HepG2 (cell line): ENCODE results near the gene SLC19A1. TPM values are rescaled to one million over a fixed set of nuclear protein-coding genes. Genes with fewer than 3 reads are reported as not detected.

Source experiments
- CBX1 ChIP-seq: IDR thresholded peaks from one replicate; pipeline ENCODE4 v1.6.1; 2016; ENCODE audit warnings: antibody characterized with exemption, low read depth
- HNRNPUL1 ChIP-seq: fragments of 200-400 bp; formaldehyde crosslinking; IDR thresholded peaks from 2 replicates; pipeline ENCODE4 v1.6.1; 2017; ENCODE audit warnings: low read depth, mild to moderate bottlenecking, low read length, moderate library complexity
- KLF6 ChIP-seq: IDR thresholded peaks from 2 replicates; pipeline ENCODE4 v1.8.0; 2016; ENCODE audit warnings: missing biosample characterization, missing genetic modification reagents
- MAFF ChIP-seq: IDR thresholded peaks from 2 replicates; pipeline ENCODE4 v1.6.1; 2011; ENCODE audit warnings: low read depth, low read length, improper control_type of control experiment
- TGIF2 ChIP-seq: IDR thresholded peaks from 2 replicates; pipeline ENCODE4 v1.6.1; 2016; ENCODE audit warnings: control low read depth, missing compliant biosample characterization
- ZMYM2 ChIP-seq: sonication (generic); formaldehyde crosslinking; IDR thresholded peaks from 2 replicates; pipeline ENCODE4 v1.8.0; 2022; ENCODE audit warnings: mild to moderate bottlenecking, missing genetic modification reagents
- ZNF326 ChIP-seq: sonication (generic); formaldehyde crosslinking; IDR thresholded peaks from 2 replicates; pipeline ENCODE4 v1.4.0; 2020; ENCODE audit warnings: missing genetic modification reagents, borderline replicate concordance
- ZNF562 ChIP-seq: sonication (generic); formaldehyde crosslinking; IDR thresholded peaks from 2 replicates; pipeline ENCODE4 v1.8.0; 2022; ENCODE audit warnings: missing genetic modification reagents, borderline replicate concordance
- ZNF670 ChIP-seq: sonication (generic); formaldehyde crosslinking; IDR thresholded peaks from 2 replicates; pipeline ENCODE4 v1.8.0; 2022; ENCODE audit warnings: mild to moderate bottlenecking, missing genetic modification reagents, borderline replicate concordance
- ZNF75D ChIP-seq: sonication (generic); formaldehyde crosslinking; IDR thresholded peaks from 2 replicates; pipeline ENCODE4 v1.8.1; 2023; ENCODE audit warnings: missing genetic modification reagents, mild to moderate bottlenecking, borderline replicate concordance
- ZNF788 ChIP-seq: sonication (generic); formaldehyde crosslinking; IDR thresholded peaks from 2 replicates; pipeline ENCODE4 v1.5.0; 2020; ENCODE audit warnings: mild to moderate bottlenecking, missing genetic modification reagents, borderline replicate concordance
- polyA plus RNA-seq, 8 experiments: library from polyadenylated mRNA; depleted of rRNA in 3 of 8; stranded (reverse) in 7 of 8; unstranded in 1 of 8; fragments of >200 nt; fragmentation: Illumina TruSeq in 4 of 8; extraction: Trizol in 4 of 8; gene quantifications; 2 replicates each; pipeline versions ENCODE4 v1.2.1 to v1.2.3, GENCODE V29; 2011 to 2016; ENCODE audit warnings: low read depth in 4 of 8, missing spikeins in 1 of 8, mixed read lengths in 1 of 8; ENCODE audit not compliant: insufficient read depth in 1 of 8
- total RNA-seq, 5 experiments: library from RNA; depleted of rRNA; stranded (reverse); fragments of >200 nt; fragmentation: Illumina TruSeq; extraction: Trizol; gene quantifications; 2 replicates each; pipeline ENCODE4 v1.2.3, GENCODE V29; 2016; ENCODE audit warnings: low read depth in 1 of 5
- TF ChIP-seq, protein P1 (sequence below): sonication (generic); formaldehyde crosslinking; IDR thresholded peaks from 2 replicates; pipeline ENCODE4 v1.4.0; 2020; ENCODE audit warnings: mild to moderate bottlenecking, missing genetic modification reagents, borderline replicate concordance
- TF ChIP-seq, protein P2 (sequence below): sonication (generic); formaldehyde crosslinking; IDR thresholded peaks from 2 replicates; pipeline ENCODE4 v1.5.1; 2020; ENCODE audit warnings: missing genetic modification reagents, mild to moderate bottlenecking, borderline replicate concordance
- TF ChIP-seq, protein P3 (sequence below): sonication (generic); formaldehyde crosslinking; IDR thresholded peaks from 2 replicates; pipeline ENCODE4 v1.4.0; 2020; ENCODE audit warnings: mild to moderate bottlenecking, missing genetic modification reagents
- TF ChIP-seq, protein P4 (sequence below): sonication (generic); formaldehyde crosslinking; IDR thresholded peaks from 2 replicates; pipeline ENCODE4 v1.4.0; 2020; ENCODE audit warnings: missing genetic modification reagents
- TF ChIP-seq, protein P5 (sequence below): sonication (generic); formaldehyde crosslinking; IDR thresholded peaks from 2 replicates; pipeline ENCODE4 v1.4.0; 2020; ENCODE audit warnings: mild to moderate bottlenecking, missing genetic modification reagents
- TF ChIP-seq, protein P6 (sequence below): sonication (generic); formaldehyde crosslinking; IDR thresholded peaks from 2 replicates; pipeline ENCODE4 v1.4.0; 2020; ENCODE audit warnings: missing genetic modification reagents

SLC19A1 gene
- total and polyA plus RNA-seq, 2 of the 13 experiments (the other 11 are each of a cell fraction or from before 2014, with no cell fraction given): 21.8 to 23.0 TPM

DNA sequence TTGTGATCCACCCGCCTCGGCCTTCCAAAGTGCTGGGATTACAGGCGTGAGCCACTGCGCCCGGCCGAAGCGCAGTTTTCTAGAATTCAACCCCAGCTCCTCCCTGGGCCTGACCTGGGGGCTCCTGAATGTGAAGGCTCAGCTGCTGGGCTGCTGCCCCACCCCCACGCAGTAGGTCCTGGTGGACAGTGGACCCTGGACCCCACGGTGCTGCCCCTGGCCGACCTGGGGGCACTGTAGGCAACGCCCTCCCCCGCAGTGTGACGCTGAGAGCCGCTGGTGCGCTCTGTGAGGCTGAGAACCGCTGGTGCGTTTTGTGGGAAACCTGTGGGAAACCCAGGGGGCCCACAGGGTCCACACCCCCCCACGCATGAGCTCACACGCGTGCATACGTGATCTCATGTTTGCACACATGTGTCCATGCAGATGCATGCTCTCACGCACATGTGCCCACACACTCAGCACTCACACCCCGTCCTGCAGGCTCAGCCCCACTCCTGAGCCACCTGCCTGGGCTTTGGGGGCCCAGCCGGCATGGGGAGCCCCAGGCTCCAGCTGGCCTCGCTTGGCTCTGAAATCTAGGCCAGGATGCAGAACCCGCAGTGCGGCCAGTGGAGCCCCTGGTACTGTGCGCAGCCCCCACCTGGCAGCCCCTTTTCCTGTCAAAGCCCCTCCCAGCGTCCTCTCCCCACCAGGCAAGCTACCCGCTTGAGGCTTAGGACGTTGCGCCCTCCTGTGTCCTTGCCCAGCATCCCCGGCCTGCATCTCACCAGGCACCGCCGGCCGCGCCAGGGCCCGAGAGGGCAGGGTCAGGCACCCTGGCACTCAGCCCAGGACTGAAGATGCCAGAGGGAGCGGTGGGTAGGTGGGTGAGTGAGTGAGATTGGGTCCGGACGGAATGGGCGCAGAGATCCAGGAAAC, 69.5 kb downstream of the SLC19A1 start (continued):
- TF ChIP-seq HNRNPUL1 (no peak), MAFF (no peak), ZMYM2 (CRISPR knock-in tag) (peak; percentile 59; the same call in 1 of the 2 replicates), TGIF2 (CRISPR knock-in tag) (0 out of 2 replicates have a peak, but pooled peaks have one; percentile 50), ZNF562 (CRISPR knock-in tag) (no peak), ZNF670 (CRISPR knock-in tag) (0 out of 2 replicates have a peak, but pooled peaks have one; percentile 2), ZNF788 (peak; percentile 66; the same call in 1 of the 2 replicates), ZNF326 (CRISPR knock-in tag) (no peak), CBX1 (no peak), ZNF75D (CRISPR knock-in tag) (no peak), KLF6 (CRISPR knock-in tag) (no peak)
- TF ChIP-seq, protein P1, sequence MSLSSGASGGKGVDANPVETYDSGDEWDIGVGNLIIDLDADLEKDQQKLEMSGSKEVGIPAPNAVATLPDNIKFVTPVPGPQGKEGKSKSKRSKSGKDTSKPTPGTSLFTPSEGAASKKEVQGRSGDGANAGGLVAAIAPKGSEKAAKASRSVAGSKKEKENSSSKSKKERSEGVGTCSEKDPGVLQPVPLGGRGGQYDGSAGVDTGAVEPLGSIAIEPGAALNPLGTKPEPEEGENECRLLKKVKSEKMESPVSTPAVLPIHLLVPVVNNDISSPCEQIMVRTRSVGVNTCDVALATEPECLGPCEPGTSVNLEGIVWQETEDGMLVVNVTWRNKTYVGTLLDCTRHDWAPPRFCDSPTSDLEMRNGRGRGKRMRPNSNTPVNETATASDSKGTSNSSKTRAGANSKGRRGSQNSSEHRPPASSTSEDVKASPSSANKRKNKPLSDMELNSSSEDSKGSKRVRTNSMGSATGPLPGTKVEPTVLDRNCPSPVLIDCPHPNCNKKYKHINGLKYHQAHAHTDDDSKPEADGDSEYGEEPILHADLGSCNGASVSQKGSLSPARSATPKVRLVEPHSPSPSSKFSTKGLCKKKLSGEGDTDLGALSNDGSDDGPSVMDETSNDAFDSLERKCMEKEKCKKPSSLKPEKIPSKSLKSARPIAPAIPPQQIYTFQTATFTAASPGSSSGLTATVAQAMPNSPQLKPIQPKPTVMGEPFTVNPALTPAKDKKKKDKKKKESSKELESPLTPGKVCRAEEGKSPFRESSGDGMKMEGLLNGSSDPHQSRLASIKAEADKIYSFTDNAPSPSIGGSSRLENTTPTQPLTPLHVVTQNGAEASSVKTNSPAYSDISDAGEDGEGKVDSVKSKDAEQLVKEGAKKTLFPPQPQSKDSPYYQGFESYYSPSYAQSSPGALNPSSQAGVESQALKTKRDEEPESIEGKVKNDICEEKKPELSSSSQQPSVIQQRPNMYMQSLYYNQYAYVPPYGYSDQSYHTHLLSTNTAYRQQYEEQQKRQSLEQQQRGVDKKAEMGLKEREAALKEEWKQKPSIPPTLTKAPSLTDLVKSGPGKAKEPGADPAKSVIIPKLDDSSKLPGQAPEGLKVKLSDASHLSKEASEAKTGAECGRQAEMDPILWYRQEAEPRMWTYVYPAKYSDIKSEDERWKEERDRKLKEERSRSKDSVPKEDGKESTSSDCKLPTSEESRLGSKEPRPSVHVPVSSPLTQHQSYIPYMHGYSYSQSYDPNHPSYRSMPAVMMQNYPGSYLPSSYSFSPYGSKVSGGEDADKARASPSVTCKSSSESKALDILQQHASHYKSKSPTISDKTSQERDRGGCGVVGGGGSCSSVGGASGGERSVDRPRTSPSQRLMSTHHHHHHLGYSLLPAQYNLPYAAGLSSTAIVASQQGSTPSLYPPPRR (CRISPR knock-in tag): peak; percentile 22; the same call in 1 of the 2 replicates
- TF ChIP-seq, protein P2, sequence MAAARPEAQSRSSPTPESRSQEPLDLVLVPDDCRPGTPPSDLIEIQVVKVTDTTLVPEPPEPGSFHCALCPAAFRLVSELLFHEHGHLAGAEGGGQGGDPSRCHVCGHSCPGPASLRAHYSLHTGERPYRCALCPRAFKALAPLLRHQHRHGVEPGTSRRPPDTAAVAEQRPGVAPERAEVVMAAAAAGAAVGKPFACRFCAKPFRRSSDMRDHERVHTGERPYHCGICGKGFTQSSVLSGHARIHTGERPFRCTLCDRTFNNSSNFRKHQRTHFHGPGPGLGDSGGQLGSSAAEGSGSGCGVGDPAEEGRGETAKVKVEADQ (CRISPR knock-in tag): no peak
- TF ChIP-seq, protein P3, sequence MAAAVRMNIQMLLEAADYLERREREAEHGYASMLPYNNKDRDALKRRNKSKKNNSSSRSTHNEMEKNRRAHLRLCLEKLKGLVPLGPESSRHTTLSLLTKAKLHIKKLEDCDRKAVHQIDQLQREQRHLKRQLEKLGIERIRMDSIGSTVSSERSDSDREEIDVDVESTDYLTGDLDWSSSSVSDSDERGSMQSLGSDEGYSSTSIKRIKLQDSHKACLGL (CRISPR knock-in tag): peak; percentile 25; the same call in 1 of the 2 replicates
- TF ChIP-seq, protein P4, sequence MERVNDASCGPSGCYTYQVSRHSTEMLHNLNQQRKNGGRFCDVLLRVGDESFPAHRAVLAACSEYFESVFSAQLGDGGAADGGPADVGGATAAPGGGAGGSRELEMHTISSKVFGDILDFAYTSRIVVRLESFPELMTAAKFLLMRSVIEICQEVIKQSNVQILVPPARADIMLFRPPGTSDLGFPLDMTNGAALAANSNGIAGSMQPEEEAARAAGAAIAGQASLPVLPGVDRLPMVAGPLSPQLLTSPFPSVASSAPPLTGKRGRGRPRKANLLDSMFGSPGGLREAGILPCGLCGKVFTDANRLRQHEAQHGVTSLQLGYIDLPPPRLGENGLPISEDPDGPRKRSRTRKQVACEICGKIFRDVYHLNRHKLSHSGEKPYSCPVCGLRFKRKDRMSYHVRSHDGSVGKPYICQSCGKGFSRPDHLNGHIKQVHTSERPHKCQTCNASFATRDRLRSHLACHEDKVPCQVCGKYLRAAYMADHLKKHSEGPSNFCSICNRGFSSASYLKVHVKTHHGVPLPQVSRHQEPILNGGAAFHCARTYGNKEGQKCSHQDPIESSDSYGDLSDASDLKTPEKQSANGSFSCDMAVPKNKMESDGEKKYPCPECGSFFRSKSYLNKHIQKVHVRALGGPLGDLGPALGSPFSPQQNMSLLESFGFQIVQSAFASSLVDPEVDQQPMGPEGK: peak; percentile 99
- TF ChIP-seq, protein P5, sequence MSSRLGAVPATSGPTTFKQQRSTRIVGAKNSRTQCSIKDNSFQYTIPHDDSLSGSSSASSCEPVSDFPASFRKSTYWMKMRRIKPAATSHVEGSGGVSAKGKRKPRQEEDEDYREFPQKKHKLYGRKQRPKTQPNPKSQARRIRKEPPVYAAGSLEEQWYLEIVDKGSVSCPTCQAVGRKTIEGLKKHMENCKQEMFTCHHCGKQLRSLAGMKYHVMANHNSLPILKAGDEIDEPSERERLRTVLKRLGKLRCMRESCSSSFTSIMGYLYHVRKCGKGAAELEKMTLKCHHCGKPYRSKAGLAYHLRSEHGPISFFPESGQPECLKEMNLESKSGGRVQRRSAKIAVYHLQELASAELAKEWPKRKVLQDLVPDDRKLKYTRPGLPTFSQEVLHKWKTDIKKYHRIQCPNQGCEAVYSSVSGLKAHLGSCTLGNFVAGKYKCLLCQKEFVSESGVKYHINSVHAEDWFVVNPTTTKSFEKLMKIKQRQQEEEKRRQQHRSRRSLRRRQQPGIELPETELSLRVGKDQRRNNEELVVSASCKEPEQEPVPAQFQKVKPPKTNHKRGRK: no peak
- TF ChIP-seq, protein P6, sequence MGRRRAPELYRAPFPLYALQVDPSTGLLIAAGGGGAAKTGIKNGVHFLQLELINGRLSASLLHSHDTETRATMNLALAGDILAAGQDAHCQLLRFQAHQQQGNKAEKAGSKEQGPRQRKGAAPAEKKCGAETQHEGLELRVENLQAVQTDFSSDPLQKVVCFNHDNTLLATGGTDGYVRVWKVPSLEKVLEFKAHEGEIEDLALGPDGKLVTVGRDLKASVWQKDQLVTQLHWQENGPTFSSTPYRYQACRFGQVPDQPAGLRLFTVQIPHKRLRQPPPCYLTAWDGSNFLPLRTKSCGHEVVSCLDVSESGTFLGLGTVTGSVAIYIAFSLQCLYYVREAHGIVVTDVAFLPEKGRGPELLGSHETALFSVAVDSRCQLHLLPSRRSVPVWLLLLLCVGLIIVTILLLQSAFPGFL (CRISPR knock-in tag): no peak
